AG04449 (cell line): ENCODE data around the gene BICRA.
A peak's percentile ranks its signal among the peaks of the same experiment; 100 is the strongest.
"Not testable (repeated sequence)": the region's sequence is repeated elsewhere in the genome, so short reads cannot be mapped to it uniquely, and the experiment has no call there.

Source experiments
- CTCF ChIA-PET: fragments of 350-600 bp; formaldehyde crosslinking; extraction: SDS; loops from one replicate; lab custom pipeline; 2021; ENCODE audit warnings: antibody characterized with exemption; lab: Yijun Ruan, JAX
- POLR2A ChIA-PET: fragments of 400-600, 350-600 bp; formaldehyde crosslinking; extraction: SDS; loops from one replicate; lab custom pipeline; 2020; ENCODE audit warnings: antibody characterized with exemption, inconsistent platforms; lab: Yijun Ruan, JAX
- DNase-seq: peaks from one replicate; pipeline ENCODE4 v3.0.0-alpha.2; 2010; ENCODE audit warnings: low read depth, low spot score
- H3K4me3 ChIP-seq: 2 replicates; pipeline ENCODE4 v1.5.1; 2011; ENCODE audit warnings: low read depth, mild to moderate bottlenecking, control low read depth, low read length
- TF ChIP-seq, protein P1 (sequence below): IDR thresholded peaks from one replicate; pipeline ENCODE4 v1.5.1; 2011; ENCODE audit warnings: mild to moderate bottlenecking, moderate library complexity, low read length, control low read depth, inconsistent platforms; ENCODE audit not compliant: insufficient read depth; ENCODE audit errors: missing control alignments

The BICRA gene

DNA sequence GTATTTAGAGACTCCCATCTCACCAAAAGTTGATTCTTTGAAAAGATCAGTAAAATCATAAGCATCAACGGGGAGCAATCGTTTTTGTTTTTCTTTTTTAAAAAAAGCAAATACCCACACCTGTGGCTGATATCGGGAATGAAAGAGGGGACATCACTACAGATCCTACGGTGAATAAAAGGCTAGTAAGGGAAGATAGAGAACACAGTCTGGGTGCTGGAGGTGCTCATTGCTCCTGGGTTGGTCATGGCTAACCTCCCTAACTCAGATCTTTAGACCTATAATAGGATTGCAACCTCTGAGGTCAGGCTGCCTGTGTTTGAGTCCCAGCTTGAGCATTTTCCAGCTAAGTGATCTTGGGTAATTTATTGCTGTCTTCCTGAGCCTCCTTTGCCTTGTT is 105.4 kb downstream of the BICRA start:
- peak overlapping the region; percentile 95 for H3K4me3 ChIP-seq
- ChIA-PET CTCF (interaction anchor here (0.5 to 23.7 kb wide), 15 partner anchors 10 to 279 kb away, joined by 3 to 867 read pairs (median 10); partner anchors contain the start of gene NOP53), POLR2A (interaction anchor here (0.6 to 2.4 kb wide), 7 partner anchors 9 to 51 kb away, joined by 3 to 65 read pairs (median 4); partner anchors contain the start of gene NOP53)
- TF ChIP-seq, protein P1, sequence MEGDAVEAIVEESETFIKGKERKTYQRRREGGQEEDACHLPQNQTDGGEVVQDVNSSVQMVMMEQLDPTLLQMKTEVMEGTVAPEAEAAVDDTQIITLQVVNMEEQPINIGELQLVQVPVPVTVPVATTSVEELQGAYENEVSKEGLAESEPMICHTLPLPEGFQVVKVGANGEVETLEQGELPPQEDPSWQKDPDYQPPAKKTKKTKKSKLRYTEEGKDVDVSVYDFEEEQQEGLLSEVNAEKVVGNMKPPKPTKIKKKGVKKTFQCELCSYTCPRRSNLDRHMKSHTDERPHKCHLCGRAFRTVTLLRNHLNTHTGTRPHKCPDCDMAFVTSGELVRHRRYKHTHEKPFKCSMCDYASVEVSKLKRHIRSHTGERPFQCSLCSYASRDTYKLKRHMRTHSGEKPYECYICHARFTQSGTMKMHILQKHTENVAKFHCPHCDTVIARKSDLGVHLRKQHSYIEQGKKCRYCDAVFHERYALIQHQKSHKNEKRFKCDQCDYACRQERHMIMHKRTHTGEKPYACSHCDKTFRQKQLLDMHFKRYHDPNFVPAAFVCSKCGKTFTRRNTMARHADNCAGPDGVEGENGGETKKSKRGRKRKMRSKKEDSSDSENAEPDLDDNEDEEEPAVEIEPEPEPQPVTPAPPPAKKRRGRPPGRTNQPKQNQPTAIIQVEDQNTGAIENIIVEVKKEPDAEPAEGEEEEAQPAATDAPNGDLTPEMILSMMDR = no peak
- DNase-seq = no peak

DNA sequence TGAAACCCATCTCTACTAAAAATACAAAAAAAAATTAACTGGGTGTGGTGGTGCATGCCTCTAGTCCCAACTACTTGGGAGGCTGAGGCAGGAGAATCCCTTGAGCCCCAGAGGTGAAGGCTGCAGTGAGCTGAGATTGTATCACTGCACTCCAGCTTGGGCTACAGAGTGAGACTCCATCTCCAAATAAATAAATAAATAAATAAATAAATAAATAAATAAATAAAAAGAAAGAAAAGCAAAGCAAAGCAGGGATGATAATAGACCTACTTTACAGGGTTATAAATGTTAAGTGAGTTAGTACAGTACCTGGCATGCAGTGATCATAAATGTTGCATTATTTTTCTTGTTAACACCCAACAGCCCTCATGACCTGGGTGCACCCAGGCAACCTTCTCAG is 105.9 kb downstream of the BICRA start:
- DNase-seq = not testable (repeated sequence)
- ChIA-PET POLR2A (interaction anchor here (0.6 to 1.2 kb wide), 4 partner anchors 9 to 50 kb away, joined by 3 to 4 read pairs (median 3); no protein-coding TSS in a partner anchor), CTCF (interaction anchor here (1.0 to 23.7 kb wide), 12 partner anchors 11 to 279 kb away, joined by 3 to 867 read pairs (median 14); partner anchors contain the start of gene NOP53)
- H3K4me3 ChIP-seq = peak overlapping the region; percentile 95

DNA sequence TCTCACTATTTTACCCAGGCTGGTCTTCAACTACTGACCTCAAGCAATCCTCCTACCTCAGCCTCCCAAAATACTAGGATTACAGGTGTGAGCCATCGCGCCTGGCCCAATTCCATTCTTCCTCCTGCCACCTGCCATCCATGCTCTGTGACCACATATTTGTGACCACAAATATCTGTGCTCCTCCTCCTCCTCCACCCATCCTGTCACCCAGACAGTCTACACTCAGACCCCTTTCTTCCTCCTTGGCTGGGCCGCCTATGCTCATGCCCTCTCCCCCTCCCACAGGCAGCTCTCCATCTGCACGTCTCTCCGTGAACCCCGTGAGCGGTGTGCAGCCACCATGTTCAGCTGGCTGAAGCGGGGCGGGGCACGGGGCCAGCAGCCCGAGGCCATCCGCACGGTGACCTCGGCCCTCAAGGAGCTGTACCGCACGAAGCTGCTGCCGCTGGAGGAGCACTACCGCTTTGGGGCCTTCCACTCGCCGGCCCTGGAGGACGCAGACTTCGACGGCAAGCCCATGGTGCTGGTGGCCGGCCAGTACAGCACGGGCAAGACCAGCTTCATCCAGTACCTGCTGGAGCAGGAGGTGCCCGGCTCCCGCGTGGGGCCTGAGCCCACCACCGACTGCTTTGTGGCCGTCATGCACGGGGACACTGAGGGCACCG is 107.5 kb downstream of the BICRA start:
- ChIA-PET POLR2A (interaction anchor here (0.7 to 3.6 kb wide), 5 partner anchors 8 to 29 kb away, joined by 3 to 75 read pairs (median 5); partner anchors contain the start of gene NOP53), CTCF (interaction anchor here (1.3 to 23.7 kb wide), 8 partner anchors 9 to 281 kb away, joined by 4 to 867 read pairs (median 33); partner anchors contain the start of gene NOP53)
- TF ChIP-seq, protein P1 = no peak

DNA sequence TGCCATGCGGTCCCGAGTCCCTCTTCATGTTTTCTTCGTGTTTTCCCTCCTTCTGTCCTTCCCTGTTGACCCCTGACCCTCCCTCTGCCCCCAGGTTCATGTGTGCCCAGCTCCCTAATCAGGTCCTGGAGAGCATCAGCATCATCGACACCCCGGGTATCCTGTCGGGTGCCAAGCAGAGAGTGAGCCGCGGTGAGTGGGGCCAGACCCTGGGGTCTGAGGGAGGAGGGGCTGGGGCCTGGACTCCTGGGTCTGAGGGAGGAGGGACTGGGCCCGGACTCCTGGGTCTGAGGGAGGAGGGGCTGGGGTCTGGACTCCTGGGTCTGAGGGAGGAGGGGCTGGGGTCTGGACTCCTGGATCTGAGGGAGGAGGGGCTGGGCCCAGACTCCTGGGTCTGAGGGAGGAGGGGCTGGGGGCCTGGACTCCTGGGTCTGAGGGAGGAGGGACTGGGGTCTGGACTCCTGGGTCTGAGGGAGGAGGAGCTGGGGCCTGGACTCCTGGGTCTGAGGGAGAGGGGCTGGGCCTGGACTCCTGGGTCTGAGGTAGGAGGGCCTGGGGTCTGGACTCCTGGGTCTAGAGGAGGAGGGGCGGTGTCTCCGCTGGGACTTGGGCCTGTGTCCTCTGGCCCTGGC is 109.6 kb downstream of the BICRA start:
- DNase-seq = not testable (repeated sequence)
- POLR2A ChIA-PET = interaction anchor here (0.9 to 3.6 kb wide), 10 partner anchors 8 to 39 kb away, joined by 3 to 75 read pairs (median 5); partner anchors contain the start of gene NOP53
- H3K4me3 ChIP-seq = peak overlapping the region; percentile 31
- CTCF ChIA-PET = interaction anchor here (0.7 to 23.7 kb wide), 6 partner anchors 11 to 283 kb away, joined by 3 to 867 read pairs (median 10); partner anchors contain the start of gene NOP53

More for the DNA sequence above, 107.5 kb downstream of the BICRA start:
- H3K4me3 ChIP-seq = peak overlapping the region; percentile 9
- DNase-seq = no peak

DNA sequence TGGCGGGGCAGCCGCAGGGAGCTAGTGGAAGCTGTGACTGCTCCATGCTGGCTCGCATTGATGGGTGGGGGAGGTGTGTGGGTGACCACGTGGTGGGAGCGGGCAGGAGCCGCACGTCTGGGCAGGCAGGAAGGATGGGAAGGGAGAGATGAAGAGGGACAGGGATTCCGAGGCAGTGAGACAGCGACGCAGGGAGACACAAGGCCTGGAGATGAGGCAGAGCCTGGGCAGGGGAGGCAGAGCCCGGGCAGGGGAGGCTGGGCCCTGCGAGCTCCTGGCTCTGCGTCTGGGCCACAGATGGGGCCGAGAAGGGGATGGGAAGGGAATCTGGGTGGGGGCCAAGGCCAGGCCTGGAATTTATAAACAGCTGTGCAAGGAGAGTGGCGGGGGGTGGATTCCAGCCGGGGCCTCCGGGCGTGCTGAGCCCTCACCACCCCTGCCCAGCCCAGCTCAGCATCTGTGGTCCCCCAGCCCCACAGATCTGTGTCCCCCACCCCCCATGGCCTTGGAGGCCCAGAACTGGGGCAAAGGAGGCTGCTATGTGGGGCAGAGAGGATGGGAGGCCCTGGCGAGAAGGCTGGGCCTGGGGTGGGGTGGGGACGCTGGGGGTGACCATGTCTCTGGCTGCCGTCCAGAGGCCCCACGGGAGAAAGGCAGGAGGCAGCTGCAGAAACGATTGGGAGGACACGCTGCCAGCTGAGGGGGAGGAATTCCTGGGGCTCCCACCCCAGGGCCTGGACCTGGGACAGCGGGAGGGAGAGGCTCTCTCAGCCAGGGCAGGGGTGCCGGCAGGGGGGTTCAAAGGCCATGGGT is 110.3 kb downstream of the BICRA start:
- TF ChIP-seq, protein P1 = no peak
- peak; percentile 98 for DNase-seq
- peak overlapping the region; percentile 46 for H3K4me3 ChIP-seq
- ChIA-PET POLR2A (interaction anchor here (0.6 to 3.6 kb wide), 11 partner anchors 8 to 291 kb away, joined by 3 to 75 read pairs (median 5); partner anchors contain the start of gene NOP53), CTCF (interaction anchor here (0.7 to 4.2 kb wide), 6 partner anchors 10 to 283 kb away, joined by 3 to 20 read pairs (median 4); partner anchors contain the start of gene NOP53)

DNA sequence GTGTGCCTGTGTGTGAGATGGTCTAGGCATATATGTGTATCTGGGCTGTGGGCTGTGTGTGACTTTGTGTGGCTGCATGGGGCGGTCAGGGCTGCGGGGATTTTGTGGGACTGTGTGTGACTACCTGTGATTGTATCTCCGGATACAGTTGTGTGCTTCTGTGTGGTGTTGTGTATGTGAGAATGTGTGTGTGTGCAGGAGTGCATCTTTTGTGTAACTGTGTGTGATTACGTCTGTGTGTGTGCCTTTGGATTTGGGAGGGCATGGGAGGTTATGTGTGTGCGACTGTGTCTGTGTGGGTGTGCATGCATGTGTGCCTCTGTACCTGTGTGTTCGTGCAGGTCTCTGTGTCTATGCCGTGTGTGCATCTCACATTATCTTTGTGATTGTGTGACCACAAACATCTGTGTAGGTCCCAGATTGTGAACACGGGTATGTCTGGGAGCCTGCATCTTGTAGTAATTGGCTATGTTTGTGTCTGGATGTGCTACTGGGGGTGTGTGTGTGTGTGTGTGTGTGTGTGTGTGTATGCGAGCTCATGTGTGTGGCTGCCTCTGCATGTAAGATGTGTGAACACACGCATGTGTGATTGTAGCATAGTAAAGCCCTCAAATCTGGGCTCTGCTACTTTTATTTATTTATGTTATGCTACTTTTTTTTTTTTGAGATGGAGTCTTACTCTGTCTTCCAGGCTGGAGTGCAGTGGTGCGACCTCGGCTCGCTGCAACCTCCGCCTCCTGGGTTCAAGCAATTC is 111.9 kb downstream of the BICRA start:
- H3K4me3 ChIP-seq = 0 out of 2 replicates have a peak overlapping the region, but pooled peaks have one; percentile 8
- ChIA-PET CTCF (interaction anchor here (1.8 kb wide), 1 partner anchor 8 kb away, joined by 5 read pairs; no protein-coding TSS in a partner anchor), POLR2A (interaction anchor here (1.6 to 3.7 kb wide), 2 partner anchors 18 to 22 kb away, joined by 4 to 32 read pairs; no protein-coding TSS in a partner anchor)
- TF ChIP-seq, protein P1 = no peak
- DNase-seq = no peak
